Stomach (tissue), 4 donors: ENCODE measurements around the gene FBXW12.

Experiments used
- CTCF ChIP-seq, 7 experiments: fragments of 450-650 bp in 4 of 7; fragments of 200-600 bp in 3 of 7; sonication (generic) in 3 of 7; IDR thresholded peaks; one replicate each; pipeline ENCODE4 v1.5.1; 2016 to 2019; ENCODE audit warnings: antibody characterized with exemption in 7 of 7, control low read depth in 2 of 7, mild to moderate bottlenecking in 1 of 7
- EP300 ChIP-seq: sonication (generic); formaldehyde crosslinking; IDR thresholded peaks from one replicate; pipeline ENCODE4 v1.6.1; 2017; ENCODE audit warnings: antibody characterized with exemption

- no peak for TF ChIP-seq CTCF (IDR thresholded peaks at IDR 0.05)
- no peak for TF ChIP-seq EP300
These were observed 26.0 kb upstream of the FBXW12 start for GRCh38 chr3:48345946-48346572.
